ENCODE results near the gene ARHGAP32.

GRCh38 chr11:128936606-128937251, 255.4 kb downstream of the ARHGAP32 start:
- TF ChIP-seq CTCF (conservative IDR thresholded peaks at IDR 0.05; ENCODE audit: low read length) (no peak), EZH2phosphoT487 (IDR thresholded peaks at IDR 0.05; ENCODE audit: borderline replicate concordance, low read depth, low read length) (no peak)
